ENCODE measurements around the gene ACTR5.

DNA sequence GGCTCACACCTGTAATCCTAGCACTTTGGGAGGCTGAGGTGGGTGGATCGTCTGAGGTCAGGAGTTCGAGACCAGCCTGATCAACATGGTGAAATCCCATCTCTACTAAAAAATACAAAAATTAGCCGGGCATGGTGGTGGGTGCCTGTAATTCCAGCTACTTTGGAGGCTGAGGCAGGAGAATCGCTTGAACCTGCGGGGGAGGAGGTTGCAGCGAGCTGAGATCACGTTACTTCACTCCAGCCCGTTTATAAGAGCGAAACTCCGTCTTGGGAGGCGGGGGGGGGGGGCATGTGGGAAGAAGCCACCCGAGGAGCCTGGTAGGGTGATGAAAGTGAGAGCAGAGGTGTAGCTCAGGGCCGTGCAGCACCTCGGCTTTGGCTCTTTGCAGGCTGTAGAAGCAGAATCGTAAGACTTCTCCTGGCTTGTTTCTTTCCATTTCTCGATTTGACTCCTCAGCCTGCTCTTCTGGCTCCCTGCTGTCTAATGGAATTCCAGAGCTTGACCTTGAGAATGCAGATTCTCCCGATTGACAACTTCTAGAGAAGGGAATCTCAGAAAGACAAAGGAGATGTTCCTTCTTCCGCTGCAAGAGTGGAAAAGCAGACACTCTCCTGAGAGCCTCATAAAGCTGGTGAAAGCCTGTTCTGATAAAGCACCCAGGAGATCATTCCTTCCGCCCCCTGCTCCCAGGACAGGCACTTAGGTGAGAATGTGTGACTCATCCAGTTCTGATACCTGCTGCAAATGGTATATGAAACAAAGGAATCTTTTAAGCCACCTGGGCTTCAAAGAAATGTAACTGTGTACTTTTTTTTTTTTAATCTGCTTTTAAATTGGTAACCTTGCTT lies 31.2 kb downstream of the ACTR5 start:
- TF ChIP-seq, protein P1, sequence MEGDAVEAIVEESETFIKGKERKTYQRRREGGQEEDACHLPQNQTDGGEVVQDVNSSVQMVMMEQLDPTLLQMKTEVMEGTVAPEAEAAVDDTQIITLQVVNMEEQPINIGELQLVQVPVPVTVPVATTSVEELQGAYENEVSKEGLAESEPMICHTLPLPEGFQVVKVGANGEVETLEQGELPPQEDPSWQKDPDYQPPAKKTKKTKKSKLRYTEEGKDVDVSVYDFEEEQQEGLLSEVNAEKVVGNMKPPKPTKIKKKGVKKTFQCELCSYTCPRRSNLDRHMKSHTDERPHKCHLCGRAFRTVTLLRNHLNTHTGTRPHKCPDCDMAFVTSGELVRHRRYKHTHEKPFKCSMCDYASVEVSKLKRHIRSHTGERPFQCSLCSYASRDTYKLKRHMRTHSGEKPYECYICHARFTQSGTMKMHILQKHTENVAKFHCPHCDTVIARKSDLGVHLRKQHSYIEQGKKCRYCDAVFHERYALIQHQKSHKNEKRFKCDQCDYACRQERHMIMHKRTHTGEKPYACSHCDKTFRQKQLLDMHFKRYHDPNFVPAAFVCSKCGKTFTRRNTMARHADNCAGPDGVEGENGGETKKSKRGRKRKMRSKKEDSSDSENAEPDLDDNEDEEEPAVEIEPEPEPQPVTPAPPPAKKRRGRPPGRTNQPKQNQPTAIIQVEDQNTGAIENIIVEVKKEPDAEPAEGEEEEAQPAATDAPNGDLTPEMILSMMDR (conservative IDR thresholded peaks at IDR 0.05; ENCODE audit: low read length), result no peak
- TF ChIP-seq EZH2phosphoT487 (IDR thresholded peaks at IDR 0.05; ENCODE audit: borderline replicate concordance, low read depth, low read length), result no peak

Measured in OCI-LY7 (cell line).